GM21381 (cell line): ENCODE results near the gene CORO7.

Experiments
- ATAC-seq: cut with Tn5 transposase; IDR thresholded peaks from one replicate; pipeline ENCODE4 v1.9.1; 2021; ENCODE audit warnings: mild to moderate bottlenecking, moderate library complexity; ENCODE audit not compliant: unreplicated experiment

Gene CORO7

GRCh38 chr16:4324492-4325252, 91.7 kb downstream of the CORO7 start:
- ATAC-seq, result no peak

GRCh38 chr16:4323845-4324488, 92.4 kb downstream of the CORO7 start:
- no peak for ATAC-seq

GRCh38 chr16:4323071-4323844, 93.1 kb downstream of the CORO7 start:
- ATAC-seq, result no peak

GRCh38 chr16:4322121-4323052, 94.0 kb downstream of the CORO7 start:
- ATAC-seq, result no peak

GRCh38 chr16:4321286-4322120, 94.9 kb downstream of the CORO7 start:
- no peak for ATAC-seq

GRCh38 chr16:4320571-4321137, 95.7 kb downstream of the CORO7 start:
- no peak for ATAC-seq

GRCh38 chr16:4319454-4320421, 96.7 kb downstream of the CORO7 start:
- ATAC-seq, result no peak

GRCh38 chr16:4318967-4319366, 97.4 kb downstream of the CORO7 start:
- ATAC-seq, result no peak

GRCh38 chr16:4318451-4318910, 97.9 kb downstream of the CORO7 start:
- no peak for ATAC-seq

GRCh38 chr16:4317532-4318450, 98.6 kb downstream of the CORO7 start:
- ATAC-seq, result no peak

- ATAC-seq, result no peak
These were observed 99.4 kb downstream of the CORO7 start for GRCh38 chr16:4316864-4317531.

- ATAC-seq, result no peak
These were observed 100.1 kb downstream of the CORO7 start for GRCh38 chr16:4316108-4316863.

- ATAC-seq, result no peak
These were observed 100.9 kb downstream of the CORO7 start, which contains the start of gene GLIS2 for GRCh38 chr16:4315186-4316107. GLIS2 (plus strand) TSS chr16:4316067; CDS start chr16:4332281, 16,214 bp downstream.

GRCh38 chr16:4314532-4315185, 101.7 kb downstream of the CORO7 start:
- ATAC-seq, result no peak
